ENCODE measurements around the gene NR1D2. TPM values are rescaled to one million over a fixed set of nuclear protein-coding genes. Genes with fewer than 3 reads are reported as not detected.
A peak's percentile ranks its signal among the peaks of the same experiment; 100 is the strongest.

NR1D2 gene
- total RNA-seq, 1 donor from 2014 or later: 34.0 TPM

- DNase-seq (ENCODE audit: low read depth): no peak
- Histone ChIP-seq H3K36me3 (ENCODE audit: control insufficient read depth, insufficient read depth, low read length) (no peaks in the 10 kb centered on the region), H3K27me3 (ENCODE audit: control insufficient read depth, insufficient read depth, low read length) (no peaks in the 10 kb centered on the region), H3K4me3 (ENCODE audit: low read depth, low read length) (no peak overlapping the region)
- no peak for TF ChIP-seq CTCF (IDR thresholded peaks at IDR 0.05; ENCODE audit: insufficient read depth, low read length, severe bottlenecking)
- no peak for FAIRE-seq
Observed at GRCh38 chr3:23940775-23941174, 4.3 kb upstream of the NR1D2 start.

DNA sequence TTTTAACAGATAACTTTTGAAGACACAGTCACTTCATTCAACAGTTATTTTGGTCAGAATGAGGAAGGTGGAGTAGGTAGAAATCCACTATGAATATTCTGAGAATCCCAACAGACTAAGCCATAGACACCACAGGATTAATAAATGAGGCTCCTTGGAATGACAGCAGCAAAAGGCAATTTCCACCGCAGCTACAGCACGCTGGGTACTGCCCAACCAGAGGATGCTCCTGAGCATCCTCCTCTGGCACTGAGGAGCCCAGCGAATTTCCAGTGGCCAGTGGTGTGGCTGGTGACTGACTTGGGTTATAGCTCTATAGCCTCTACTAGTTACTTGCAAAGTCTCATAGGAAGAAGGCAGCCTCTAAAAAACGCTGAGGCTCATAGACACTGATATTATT, 3.6 kb upstream of the NR1D2 start:
- Histone ChIP-seq H3K36me3 (ENCODE audit: control insufficient read depth, insufficient read depth, low read length) (no peaks in the 10 kb centered on the region), H3K27me3 (ENCODE audit: control insufficient read depth, insufficient read depth, low read length) (no peaks in the 10 kb centered on the region), H3K4me3 (ENCODE audit: low read depth, low read length) (no peak overlapping the region)
- TF ChIP-seq CTCF (IDR thresholded peaks at IDR 0.05; ENCODE audit: insufficient read depth, low read length, severe bottlenecking): no peak
- FAIRE-seq (no peak), DNase-seq (ENCODE audit: low read depth) (no peak)

DNA sequence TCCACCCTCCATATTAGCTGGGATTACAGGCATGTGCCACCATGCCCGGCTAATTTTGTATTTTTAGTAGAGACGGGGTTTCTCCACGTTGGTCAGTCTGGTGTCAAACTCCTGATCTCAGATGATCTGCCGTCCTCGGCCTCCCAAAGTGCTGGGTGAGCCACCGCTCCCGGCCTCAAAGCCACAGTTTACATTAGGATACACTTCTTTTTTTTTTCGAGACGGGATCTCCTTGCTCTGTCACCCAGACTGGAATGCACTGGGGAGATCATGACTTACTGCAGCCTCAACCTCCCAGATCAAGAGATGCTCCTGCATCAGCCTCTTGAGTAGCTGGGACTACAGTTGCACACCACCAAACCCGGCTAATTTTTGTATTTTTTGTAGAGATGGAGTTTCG, 2.5 kb upstream of the NR1D2 start:
- FAIRE-seq: no peak
- DNase-seq (ENCODE audit: low read depth): no peak
- no peak overlapping the region for H3K4me3 ChIP-seq (ENCODE audit: low read depth, low read length)
- H3K27me3 ChIP-seq (ENCODE audit: control insufficient read depth, insufficient read depth, low read length): no peaks in the 10 kb centered on the region
- no peak for TF ChIP-seq CTCF (IDR thresholded peaks at IDR 0.05; ENCODE audit: insufficient read depth, low read length, severe bottlenecking)
- H3K36me3 ChIP-seq (ENCODE audit: control insufficient read depth, insufficient read depth, low read length): no peaks in the 10 kb centered on the region

DNA sequence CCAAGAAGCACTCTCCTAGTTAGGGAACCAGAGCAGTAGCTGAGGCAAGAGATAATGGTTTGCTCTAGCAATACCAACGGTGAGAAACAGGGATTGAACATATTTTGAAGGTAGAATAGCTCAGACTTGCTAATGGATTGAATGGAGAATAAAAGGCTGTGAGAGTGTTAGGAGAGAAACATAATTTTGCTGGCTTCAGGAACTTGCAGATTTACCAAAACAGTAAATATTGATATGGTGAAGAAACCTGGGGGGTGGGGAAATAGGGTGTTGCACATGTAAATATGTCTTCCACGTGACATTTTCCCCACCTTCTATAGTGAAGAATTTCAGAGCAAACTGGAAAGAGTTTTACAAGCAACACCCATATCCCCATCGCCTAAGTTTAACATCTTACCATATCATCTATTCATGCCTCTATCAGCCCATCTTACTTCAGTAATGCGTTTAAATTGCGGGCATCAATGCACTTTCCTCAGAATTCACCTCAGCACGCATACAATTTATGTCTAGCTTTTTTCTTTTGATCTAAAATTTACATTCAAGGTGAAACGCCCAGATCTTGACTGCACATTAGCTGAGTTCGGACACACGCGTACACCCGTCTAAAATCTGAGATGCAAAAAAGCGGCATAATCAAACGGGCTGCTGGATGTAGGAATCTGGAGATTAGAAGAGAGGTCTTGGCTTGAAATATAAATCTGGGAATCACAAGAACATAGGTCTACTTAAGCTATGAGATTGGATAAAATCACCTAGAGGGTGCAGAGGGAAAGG, 891 bp upstream of the NR1D2 start:
- no peak for FAIRE-seq
- DNase-seq (ENCODE audit: low read depth): no peak
- no peak for TF ChIP-seq CTCF (IDR thresholded peaks at IDR 0.05; ENCODE audit: insufficient read depth, low read length, severe bottlenecking)

GRCh38 chr3:23945663-23945912, 502 bp downstream of the NR1D2 start:
- FAIRE-seq: no peak
- peak overlapping the region; percentile 70 for H3K4me3 ChIP-seq (ENCODE audit: low read depth, low read length)

More for the DNA sequence above, 891 bp upstream of the NR1D2 start:
- Histone ChIP-seq H3K36me3 (ENCODE audit: control insufficient read depth, insufficient read depth, low read length) (no peaks in the 10 kb centered on the region), H3K4me3 (ENCODE audit: low read depth, low read length) (peak overlapping the region; percentile 70), H3K27me3 (ENCODE audit: control insufficient read depth, insufficient read depth, low read length) (no peaks in the 10 kb centered on the region)

More at GRCh38 chr3:23945663-23945912, 502 bp downstream of the NR1D2 start:
- no peak for DNase-seq (ENCODE audit: low read depth)
- Histone ChIP-seq H3K27me3 (ENCODE audit: control insufficient read depth, insufficient read depth, low read length) (no peaks in the 10 kb centered on the region), H3K36me3 (ENCODE audit: control insufficient read depth, insufficient read depth, low read length) (no peaks in the 10 kb centered on the region)
- no peak for TF ChIP-seq CTCF (IDR thresholded peaks at IDR 0.05; ENCODE audit: insufficient read depth, low read length, severe bottlenecking)

Data from bronchial epithelial cell (primary cell).